Effector CD8-positive, alpha-beta T cell (primary cell): ENCODE measurements around the gene TNFAIP3.

Experiments used
- DNase-seq: peaks from one replicate; lab custom pipeline; 2025; lab: John Stamatoyannopoulos, UW

Gene TNFAIP3

DNA sequence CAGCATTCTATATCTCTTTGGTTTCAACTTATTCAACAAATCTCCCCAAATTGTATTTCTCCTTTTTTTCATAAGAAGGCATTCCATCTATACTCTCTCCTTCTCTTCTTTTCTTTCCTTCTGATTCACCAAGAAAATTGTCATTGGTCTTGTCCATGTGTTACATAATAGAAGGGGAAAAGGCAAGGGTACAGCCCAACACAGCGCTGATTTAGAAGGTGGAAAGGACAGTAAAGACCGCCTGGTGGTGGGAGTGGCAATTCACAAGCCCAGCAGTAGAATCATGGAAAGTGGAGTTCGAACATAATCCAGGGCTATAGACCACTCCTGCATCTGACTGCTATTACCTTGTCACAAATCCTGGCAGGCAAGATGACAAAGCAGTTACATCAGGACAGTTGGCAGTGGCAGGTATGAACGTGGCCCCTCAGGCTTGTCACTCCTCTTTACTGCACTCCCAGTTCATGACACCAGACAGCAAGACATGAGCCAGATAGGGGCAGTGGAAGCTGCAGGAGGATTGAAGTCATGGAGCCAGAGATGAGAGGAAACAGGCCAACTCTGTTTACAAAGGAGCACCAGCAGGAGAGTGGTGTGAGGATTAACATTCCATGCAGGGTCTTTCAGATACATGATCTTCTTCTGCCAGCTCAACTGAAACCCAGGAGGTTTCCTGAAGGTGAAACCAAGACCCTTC lies 2.1 kb upstream of the TNFAIP3 start:
- DNase-seq: no peak

DNA sequence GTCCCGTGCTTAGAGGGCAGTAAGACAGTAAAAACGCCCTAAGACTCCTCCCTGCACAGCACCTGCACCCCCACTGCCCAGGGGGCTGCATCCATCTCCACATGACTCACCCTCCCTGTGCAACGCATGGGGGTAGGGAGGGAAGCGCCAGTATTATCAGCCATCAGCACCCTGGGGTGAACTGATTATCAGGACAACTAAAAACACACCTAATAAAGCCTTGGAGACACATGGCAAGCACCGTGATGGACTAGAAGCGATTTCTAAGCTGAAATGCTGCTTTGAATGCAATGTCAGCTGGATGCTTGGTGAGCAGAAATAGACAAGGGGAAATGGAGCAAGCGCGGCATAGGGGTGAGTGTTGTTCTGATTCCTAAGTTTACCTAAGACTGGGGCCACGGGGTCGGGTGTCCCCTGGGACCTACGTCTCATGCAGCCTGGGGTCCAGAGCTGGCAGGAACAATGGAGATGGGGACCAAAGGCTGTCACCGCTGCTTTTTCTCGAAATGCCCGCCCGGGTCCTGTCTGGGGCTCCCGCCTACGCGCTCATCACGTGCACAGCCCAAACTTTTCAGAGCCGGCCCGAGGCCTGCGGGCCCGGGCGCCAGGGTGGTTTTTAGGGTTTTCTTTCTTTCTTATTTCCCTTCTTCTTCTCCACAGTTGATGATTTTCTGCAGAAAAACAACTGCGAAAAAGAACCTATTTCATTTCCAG lies 702 bp upstream of the TNFAIP3 start:
- DNase-seq: peak; percentile 33

DNA sequence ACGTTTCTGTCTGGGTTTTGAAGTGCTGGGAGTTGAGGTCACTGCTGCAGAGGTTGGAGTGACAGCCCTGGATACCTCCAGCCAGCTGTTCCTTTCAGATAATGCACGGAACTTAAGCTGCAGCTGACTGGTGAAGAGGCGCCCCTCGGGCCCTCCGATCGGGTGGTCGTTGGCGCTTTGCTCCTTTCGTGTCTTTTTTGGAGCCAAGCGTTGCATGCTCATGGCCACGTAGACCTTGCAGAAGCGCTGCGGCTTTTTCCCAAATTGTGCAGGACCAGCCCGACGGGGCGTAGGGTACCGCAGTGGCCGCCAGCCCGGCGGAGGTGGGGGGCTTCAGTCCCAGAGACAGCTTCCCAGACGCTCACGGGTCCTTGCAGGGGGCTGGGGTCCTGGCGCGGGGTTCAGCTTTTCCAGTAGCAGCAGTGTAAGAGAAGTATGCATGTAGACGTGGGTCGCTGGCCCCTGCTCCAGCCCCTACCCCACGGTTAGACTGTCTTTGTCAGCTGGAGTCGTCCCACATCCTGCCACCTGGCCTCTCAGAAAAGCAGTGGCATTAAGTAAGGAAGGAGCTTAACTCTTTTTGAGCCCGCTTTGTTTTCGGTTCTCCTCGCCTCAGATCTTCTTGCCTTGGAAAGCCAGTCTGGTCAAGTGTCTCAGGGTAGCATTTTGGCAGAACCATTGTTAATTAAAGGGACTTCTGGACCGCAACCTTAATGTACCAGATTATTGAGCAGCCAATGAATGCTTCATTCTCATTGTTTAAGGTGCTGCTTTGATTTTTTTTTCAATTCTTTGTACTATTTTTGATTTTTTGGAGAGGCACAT lies 838 bp downstream of the TNFAIP3 start:
- peak; percentile 24 for DNase-seq

DNA sequence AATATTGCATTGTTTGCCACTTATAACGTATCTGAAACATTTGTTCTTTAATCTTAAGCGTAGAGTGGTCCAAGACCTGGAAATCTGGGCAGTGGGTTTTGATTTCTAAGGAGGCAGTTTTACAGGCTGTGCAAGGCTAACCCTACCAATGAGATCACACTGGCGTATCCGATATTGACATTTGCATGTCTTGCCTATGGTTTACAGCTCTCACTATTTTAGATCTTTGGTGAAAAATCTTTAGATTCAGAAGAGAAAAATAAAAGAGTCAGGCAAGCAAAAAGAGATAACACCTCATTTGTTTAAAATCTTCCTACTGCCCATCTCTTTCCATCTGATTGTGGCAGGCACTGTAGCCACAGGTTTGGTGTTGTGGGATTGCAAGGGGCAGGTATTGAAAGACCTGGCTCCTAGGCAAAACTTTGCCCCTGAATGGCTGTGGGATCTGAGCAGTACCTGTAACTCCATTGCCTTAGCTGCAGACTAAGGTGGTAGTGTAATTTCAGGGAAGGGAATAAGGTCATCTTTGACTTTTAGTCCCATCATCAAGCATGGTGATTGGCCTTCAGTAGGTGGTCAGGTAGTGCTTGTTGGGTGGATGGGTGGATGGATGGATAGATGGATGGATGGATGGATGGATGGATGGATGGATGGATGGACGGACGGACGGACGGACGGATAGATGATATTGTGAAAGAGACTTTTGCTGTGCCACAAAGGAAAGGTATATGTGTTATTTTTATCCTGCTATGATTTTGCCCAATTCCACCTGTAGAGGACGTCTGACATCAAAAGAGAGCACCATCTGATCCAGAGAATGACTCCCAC lies 1.9 kb downstream of the TNFAIP3 start:
- no peak for DNase-seq

- DNase-seq: no peak
These were observed 2.7 kb downstream of the TNFAIP3 start for GRCh38 chr6:137869549-137870307.

DNA sequence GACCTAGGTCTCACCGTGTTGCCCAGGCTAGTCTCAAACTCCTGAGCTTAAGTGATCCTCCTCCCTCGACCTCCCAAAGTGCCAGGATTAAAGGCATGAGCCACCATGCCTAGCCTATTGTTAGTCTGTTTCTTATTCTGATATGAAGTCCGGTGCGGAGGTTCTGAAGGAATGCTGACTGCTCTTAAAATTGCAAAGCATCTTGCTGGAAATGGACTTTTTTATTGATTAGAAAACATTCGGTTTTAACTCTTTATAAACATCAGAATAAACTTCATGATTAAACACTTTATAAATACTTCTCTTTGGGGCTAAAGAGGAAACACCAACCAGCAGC lies 3.2 kb downstream of the TNFAIP3 start:
- no peak for DNase-seq

DNA sequence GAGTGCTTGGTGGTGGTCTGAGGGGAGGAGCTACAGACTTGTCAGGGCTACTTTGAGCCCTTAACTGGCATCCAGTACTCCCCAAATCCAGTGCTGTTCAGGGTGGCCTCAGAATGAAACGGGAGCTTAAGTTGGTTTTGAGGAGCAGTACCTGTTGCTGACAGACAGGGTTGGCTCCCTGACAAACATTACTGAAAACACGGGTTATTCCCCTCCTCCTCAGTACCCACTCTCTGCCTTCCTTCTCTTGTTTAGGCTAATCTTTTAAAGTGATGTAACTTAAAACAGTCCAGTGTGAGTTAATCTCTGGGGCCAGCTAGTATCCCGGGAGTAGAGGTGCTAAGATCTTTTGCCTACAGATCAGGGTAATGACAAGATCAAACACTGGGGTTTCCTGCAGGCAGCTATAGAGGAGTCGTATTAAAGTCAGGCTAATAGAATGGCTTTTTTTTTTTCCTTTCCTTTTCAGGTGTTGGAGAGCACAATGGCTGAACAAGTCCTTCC lies 3.7 kb downstream of the TNFAIP3 start:
- peak; percentile 25 for DNase-seq

GRCh38 chr6:137871291-137871690 lies 4.2 kb downstream of the TNFAIP3 start:
- DNase-seq: no peak

DNA sequence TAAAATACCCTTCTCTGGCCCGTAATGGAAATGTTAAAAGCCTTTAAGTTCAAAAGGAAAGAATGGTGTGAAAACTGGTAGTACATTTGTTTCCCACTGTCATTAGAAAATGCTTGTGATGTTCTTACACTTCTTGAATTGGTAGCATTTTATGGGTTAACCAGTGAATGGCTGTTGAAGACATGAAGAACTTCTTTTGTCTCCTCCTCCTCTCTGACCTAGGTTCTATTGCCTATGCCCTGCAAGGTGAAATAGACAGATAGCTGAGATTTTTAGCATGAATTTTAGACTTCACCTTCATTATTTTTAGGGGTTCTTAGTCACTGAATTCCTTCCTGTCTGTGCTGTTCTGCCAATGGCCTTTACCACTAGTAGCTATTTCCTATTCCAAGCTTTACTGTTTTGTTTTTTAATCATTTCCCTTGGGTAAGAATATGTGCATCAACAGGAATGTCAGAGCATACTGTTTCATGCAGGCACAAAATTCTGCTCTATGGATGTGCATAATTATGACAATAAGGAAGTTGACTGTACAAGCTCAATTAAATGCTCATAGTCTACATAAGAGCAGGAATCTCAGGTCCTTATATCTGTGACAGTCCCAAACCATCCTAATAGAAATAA lies 4.9 kb downstream of the TNFAIP3 start:
- no peak for DNase-seq

GRCh38 chr6:137872581-137873115 lies 5.6 kb downstream of the TNFAIP3 start:
- DNase-seq: no peak

DNA sequence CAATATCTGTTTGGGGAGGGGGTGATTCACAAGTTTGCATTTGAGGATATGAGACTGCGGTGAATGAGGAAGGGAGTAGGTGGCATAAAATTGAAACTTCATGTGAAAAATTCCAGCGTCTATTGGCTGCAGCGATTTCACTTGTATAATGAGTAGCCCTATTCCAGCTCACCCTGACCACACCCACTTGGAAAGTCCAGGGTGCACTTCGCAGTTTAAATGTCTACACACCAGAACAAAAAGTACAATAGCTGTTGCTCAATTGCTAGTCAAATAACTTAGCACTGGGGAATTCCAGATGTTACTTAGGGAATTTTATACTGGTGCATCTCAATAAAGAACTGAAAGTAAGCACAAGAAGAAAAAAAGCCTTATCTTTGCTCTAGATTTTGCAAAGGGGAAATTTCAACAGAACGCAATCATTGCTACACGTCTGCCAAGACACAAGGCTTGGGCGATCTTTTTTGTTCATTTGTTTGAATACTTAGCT lies 6.3 kb downstream of the TNFAIP3 start:
- peak; percentile 32 for DNase-seq

- no peak for DNase-seq
These were observed 7.4 kb downstream of the TNFAIP3 start for GRCh38 chr6:137874204-137875057.

- no peak for DNase-seq
These were observed 8.0 kb downstream of the TNFAIP3 start for GRCh38 chr6:137875058-137875520.

- DNase-seq: no peak
These were observed 8.5 kb downstream of the TNFAIP3 start for GRCh38 chr6:137875606-137876005.

DNA sequence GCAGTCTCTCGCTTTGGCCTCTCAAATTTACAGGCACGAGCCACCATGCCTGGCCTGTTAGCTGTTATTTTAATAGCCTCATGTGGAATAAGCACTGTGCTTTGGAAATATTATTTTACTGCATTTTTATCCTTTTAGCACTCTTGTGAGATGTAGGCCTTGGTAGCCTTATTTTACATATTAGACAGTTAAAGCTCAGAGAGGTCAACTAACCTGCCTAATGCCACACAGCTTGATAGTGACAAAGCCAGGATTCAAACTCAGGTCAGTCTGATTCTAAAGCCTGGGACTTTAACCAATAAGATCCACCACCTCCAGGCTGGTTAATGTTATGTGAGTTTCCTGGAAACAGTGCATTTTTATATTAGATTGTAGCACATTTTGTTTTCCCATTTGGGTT lies 9.5 kb downstream of the TNFAIP3 start:
- no peak for DNase-seq

- DNase-seq: no peak
These were observed 10.1 kb downstream of the TNFAIP3 start for GRCh38 chr6:137877113-137877512.

- no peak for DNase-seq
These were observed 10.5 kb downstream of the TNFAIP3 start for GRCh38 chr6:137877606-137878005.

DNA sequence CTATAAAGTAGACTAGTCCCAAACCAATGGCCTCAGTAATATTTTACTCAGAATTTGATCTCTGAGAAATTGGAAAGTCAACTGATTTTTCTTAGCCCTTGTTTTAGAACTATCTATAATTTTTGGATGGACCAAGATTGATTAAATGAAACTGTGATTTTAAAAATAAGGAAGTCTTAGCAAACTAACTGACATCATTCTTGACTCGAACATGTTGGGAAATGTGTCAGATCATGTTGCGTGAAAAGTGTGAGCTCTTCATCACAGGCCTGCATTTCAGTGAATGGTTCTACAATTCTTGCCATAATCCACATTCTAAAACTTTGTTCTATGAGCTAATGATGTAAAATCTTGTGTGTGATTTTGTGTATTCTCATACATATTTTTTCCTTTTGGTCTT lies 11.0 kb downstream of the TNFAIP3 start:
- no peak for DNase-seq
